GM12878 (cell line): Measurements from ENCODE around the gene IGHMBP2.

Experiments
- ESRRA ChIP-seq: IDR thresholded peaks from 2 replicates; pipeline ENCODE4 v1.6.1; 2012; ENCODE audit warnings: mild to moderate bottlenecking, low read length, improper control_type of control experiment
- ZNF217 ChIP-seq: fragments of 450-650 bp; IDR thresholded peaks from 2 replicates; pipeline ENCODE4 v1.6.1; 2017; ENCODE audit warnings: antibody characterized with exemption, mild to moderate bottlenecking
- TF ChIP-seq, protein P1 (sequence below): IDR thresholded peaks from 2 replicates; pipeline ENCODE4 v1.6.1; 2012; ENCODE audit warnings: mild to moderate bottlenecking, low read depth, low read length

DNA sequence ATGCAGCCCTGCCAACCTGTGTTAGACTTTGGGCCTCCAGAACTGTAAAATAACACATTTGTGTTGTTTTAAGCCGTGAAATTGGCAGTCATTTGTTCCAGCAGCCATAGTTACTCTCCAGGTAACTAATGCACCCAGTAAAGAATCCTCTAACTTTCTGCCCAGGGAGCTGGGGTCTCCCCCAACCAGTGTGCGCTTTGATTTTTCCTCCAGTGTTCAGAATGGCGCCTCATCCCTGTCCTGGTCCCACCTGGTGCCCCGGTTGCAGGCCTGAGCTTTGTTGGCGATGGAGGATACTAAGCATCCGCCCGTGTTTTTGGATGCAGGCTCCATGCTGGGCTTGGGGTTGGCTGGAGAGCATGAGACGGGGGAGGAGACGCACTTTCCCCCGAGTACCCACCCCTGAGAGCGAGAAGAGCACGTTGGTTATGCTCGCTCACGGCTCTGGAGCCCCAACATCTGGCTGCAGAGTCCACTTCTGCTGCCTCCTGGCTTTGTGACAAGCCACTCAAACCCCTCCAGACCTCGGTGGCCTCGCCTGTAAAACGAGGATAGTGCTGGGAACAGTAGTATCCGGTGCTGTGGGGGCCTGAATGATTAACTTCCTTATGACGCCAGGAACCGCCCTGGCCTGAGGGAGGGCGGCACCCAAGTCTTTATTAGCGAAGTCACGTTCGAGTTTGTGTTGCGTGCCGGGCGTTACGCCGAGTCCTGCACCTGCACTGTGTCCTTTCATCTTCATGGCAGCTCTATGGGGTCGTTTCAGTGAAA, 51.3 kb downstream of the IGHMBP2 start:
- TF ChIP-seq ESRRA (no peak), ZNF217 (no peak)
- TF ChIP-seq, protein P1, sequence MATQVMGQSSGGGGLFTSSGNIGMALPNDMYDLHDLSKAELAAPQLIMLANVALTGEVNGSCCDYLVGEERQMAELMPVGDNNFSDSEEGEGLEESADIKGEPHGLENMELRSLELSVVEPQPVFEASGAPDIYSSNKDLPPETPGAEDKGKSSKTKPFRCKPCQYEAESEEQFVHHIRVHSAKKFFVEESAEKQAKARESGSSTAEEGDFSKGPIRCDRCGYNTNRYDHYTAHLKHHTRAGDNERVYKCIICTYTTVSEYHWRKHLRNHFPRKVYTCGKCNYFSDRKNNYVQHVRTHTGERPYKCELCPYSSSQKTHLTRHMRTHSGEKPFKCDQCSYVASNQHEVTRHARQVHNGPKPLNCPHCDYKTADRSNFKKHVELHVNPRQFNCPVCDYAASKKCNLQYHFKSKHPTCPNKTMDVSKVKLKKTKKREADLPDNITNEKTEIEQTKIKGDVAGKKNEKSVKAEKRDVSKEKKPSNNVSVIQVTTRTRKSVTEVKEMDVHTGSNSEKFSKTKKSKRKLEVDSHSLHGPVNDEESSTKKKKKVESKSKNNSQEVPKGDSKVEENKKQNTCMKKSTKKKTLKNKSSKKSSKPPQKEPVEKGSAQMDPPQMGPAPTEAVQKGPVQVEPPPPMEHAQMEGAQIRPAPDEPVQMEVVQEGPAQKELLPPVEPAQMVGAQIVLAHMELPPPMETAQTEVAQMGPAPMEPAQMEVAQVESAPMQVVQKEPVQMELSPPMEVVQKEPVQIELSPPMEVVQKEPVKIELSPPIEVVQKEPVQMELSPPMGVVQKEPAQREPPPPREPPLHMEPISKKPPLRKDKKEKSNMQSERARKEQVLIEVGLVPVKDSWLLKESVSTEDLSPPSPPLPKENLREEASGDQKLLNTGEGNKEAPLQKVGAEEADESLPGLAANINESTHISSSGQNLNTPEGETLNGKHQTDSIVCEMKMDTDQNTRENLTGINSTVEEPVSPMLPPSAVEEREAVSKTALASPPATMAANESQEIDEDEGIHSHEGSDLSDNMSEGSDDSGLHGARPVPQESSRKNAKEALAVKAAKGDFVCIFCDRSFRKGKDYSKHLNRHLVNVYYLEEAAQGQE, result no peak
